Muscle of back (tissue), 11 donors: ENCODE results near the gene ADGRF3. TPM values are rescaled to one million over a fixed set of nuclear protein-coding genes. Genes with fewer than 3 reads are reported as not detected.

Experiments
- DNase-seq, 3 donors: peaks; one replicate each; pipeline versions ENCODE4 v3.0.0 to v3.0.0-alpha.2; 2013
- polyA plus RNA-seq, 10 donors: library from polyadenylated mRNA; unstranded; fragments of 120-200 nt; gene quantifications; one replicate each; pipeline ENCODE4 v1.2.1, GENCODE V29; 2013; ENCODE audit not compliant: insufficient read length in 10 of 10

ADGRF3 gene
- polyA plus RNA-seq, 10 donors: 0.18 to 0.62 (median 0.27) TPM

- DNase-seq: no peak
These were observed 27.6 kb downstream of the ADGRF3 start for GRCh38 chr2:26318950-26319349.

GRCh38 chr2:26317377-26318105, 29.0 kb downstream of the ADGRF3 start:
- no peak for DNase-seq

- DNase-seq: no peak
These were observed 29.7 kb downstream of the ADGRF3 start for GRCh38 chr2:26316845-26317244.

GRCh38 chr2:26316041-26316440, 30.5 kb downstream of the ADGRF3 start:
- DNase-seq: no peak

GRCh38 chr2:26314243-26314642, 32.3 kb downstream of the ADGRF3 start:
- no peak for DNase-seq

GRCh38 chr2:26313446-26313845, 33.1 kb downstream of the ADGRF3 start:
- DNase-seq: no peak

GRCh38 chr2:26312471-26312870, 34.1 kb downstream of the ADGRF3 start:
- DNase-seq: no peak

- DNase-seq: no peak
These were observed 36.7 kb downstream of the ADGRF3 start for GRCh38 chr2:26309921-26310320.

- DNase-seq: no peak
These were observed 41.0 kb downstream of the ADGRF3 start for GRCh38 chr2:26305540-26305939.

GRCh38 chr2:26305094-26305493, 41.5 kb downstream of the ADGRF3 start:
- DNase-seq: peak in 1 of 3 donors; percentile 26

- no peak for DNase-seq
These were observed 43.7 kb downstream of the ADGRF3 start for GRCh38 chr2:26302846-26303245.

GRCh38 chr2:26300234-26300925, 46.2 kb downstream of the ADGRF3 start:
- peak; percentile 9 to 69 (median 38) for DNase-seq

- DNase-seq: peak; percentile 43 to 85 (median 63)
These were observed 47.0 kb downstream of the ADGRF3 start for GRCh38 chr2:26299471-26300101.

GRCh38 chr2:26298638-26299393, 47.8 kb downstream of the ADGRF3 start:
- peak; percentile 25 to 83 (median 58) for DNase-seq

- no peak for DNase-seq
These were observed 48.3 kb downstream of the ADGRF3 start for GRCh38 chr2:26298286-26298637.

- no peak for DNase-seq
These were observed 49.5 kb downstream of the ADGRF3 start for GRCh38 chr2:26297061-26297460.

- DNase-seq: no peak
These were observed 51.1 kb downstream of the ADGRF3 start for GRCh38 chr2:26295511-26295910.

- DNase-seq: peak in 1 of 3 donors; percentile 24
These were observed 53.9 kb downstream of the ADGRF3 start for GRCh38 chr2:26292646-26293045.

GRCh38 chr2:26290001-26290400, 56.6 kb downstream of the ADGRF3 start:
- DNase-seq: no peak

- DNase-seq: no peak
These were observed 60.7 kb downstream of the ADGRF3 start for GRCh38 chr2:26285931-26286330.

GRCh38 chr2:26284132-26284531, 62.5 kb downstream of the ADGRF3 start:
- DNase-seq: no peak

- DNase-seq: no peak
These were observed 63.0 kb downstream of the ADGRF3 start for GRCh38 chr2:26283606-26284005.
